HepG2 (cell line): ENCODE results near the gene SPECC1L. TPM values are rescaled to one million over a fixed set of nuclear protein-coding genes. Genes with fewer than 3 reads are reported as not detected.
A peak's percentile ranks its signal among the peaks of the same experiment; 100 is the strongest.

Source experiments
- EEA1 ChIP-seq: sonication (generic); formaldehyde crosslinking; IDR thresholded peaks from 2 replicates; pipeline ENCODE4 v1.5.1; 2020; ENCODE audit warnings: mild to moderate bottlenecking, missing genetic modification reagents, borderline replicate concordance
- EZH2 ChIP-seq: conservative IDR thresholded peaks from 2 replicates; pipeline ENCODE4 v1.6.1; 2012; ENCODE audit warnings: mild to moderate bottlenecking, low read depth, low read length, moderate library complexity
- HMG20B ChIP-seq: conservative IDR thresholded peaks from 2 replicates; pipeline ENCODE4 v1.6.1; 2016; ENCODE audit warnings: missing genetic modification reagents, missing compliant biosample characterization
- IKZF4 ChIP-seq: sonication (generic); formaldehyde crosslinking; IDR thresholded peaks from 2 replicates; pipeline ENCODE4 v1.5.1; 2020; ENCODE audit warnings: borderline replicate concordance, mild to moderate bottlenecking, low read depth, missing genetic modification reagents; ENCODE audit errors: not compliant biosample characterization
- JUN ChIP-seq: sonication (generic); formaldehyde crosslinking; IDR thresholded peaks from 2 replicates; pipeline ENCODE4 v1.4.0; 2020; ENCODE audit warnings: mild to moderate bottlenecking, missing genetic modification reagents
- MAFK ChIP-seq, 2 experiments: IDR thresholded peaks in 1 of 2; conservative IDR thresholded peaks in 1 of 2; 2 replicates each; pipeline ENCODE4 v1.6.1; 2011; ENCODE audit warnings: improper control_type of control experiment in 2 of 2, low read length in 2 of 2
- SP4 ChIP-seq: sonication (generic); formaldehyde crosslinking; IDR thresholded peaks from 2 replicates; pipeline ENCODE4 v1.8.1; 2023; ENCODE audit warnings: mild to moderate bottlenecking, missing genetic modification reagents
- SSRP1 ChIP-seq: IDR thresholded peaks from 2 replicates; pipeline ENCODE4 v1.6.1; 2016; ENCODE audit warnings: control low read depth
- SYNCRIP ChIP-seq: fragments of 200-400 bp; formaldehyde crosslinking; IDR thresholded peaks from 2 replicates; pipeline ENCODE4 v1.6.1; 2018; ENCODE audit warnings: mild to moderate bottlenecking, low read depth, low read length; ENCODE audit not compliant: insufficient read depth
- ZNF598 ChIP-seq: sonication (generic); formaldehyde crosslinking; IDR thresholded peaks from 2 replicates; pipeline ENCODE4 v1.5.1; 2020; ENCODE audit warnings: mild to moderate bottlenecking, missing genetic modification reagents, borderline replicate concordance
- ZNF746 ChIP-seq: sonication (generic); formaldehyde crosslinking; IDR thresholded peaks from 2 replicates; pipeline ENCODE4 v1.8.0; 2022; ENCODE audit warnings: mild to moderate bottlenecking, missing genetic modification reagents
- polyA plus RNA-seq, 8 experiments: library from polyadenylated mRNA; depleted of rRNA in 3 of 8; stranded (reverse) in 7 of 8; unstranded in 1 of 8; fragments of >200 nt; fragmentation: Illumina TruSeq in 4 of 8; extraction: Trizol in 4 of 8; gene quantifications; 2 replicates each; pipeline versions ENCODE4 v1.2.1 to v1.2.3, GENCODE V29; 2011 to 2016; ENCODE audit warnings: low read depth in 4 of 8, missing spikeins in 1 of 8, mixed read lengths in 1 of 8; ENCODE audit not compliant: insufficient read depth in 1 of 8
- total RNA-seq, 5 experiments: library from RNA; depleted of rRNA; stranded (reverse); fragments of >200 nt; fragmentation: Illumina TruSeq; extraction: Trizol; gene quantifications; 2 replicates each; pipeline ENCODE4 v1.2.3, GENCODE V29; 2016; ENCODE audit warnings: low read depth in 1 of 5
- TF ChIP-seq, protein P1 (sequence below): sonication (generic); formaldehyde crosslinking; IDR thresholded peaks from 2 replicates; pipeline ENCODE4 v1.5.1; 2020; ENCODE audit warnings: mild to moderate bottlenecking, missing genetic modification reagents, borderline replicate concordance
- TF ChIP-seq, protein P2 (sequence below): sonication (generic); formaldehyde crosslinking; IDR thresholded peaks from 2 replicates; pipeline ENCODE4 v1.4.0; 2020; ENCODE audit warnings: missing genetic modification reagents, borderline replicate concordance
- TF ChIP-seq, protein P3 (sequence below): sonication (generic); formaldehyde crosslinking; IDR thresholded peaks from 2 replicates; pipeline ENCODE4 v1.8.0; 2023; ENCODE audit warnings: mild to moderate bottlenecking, missing genetic modification reagents
- TF ChIP-seq, protein P4 (sequence below): fragments of 450-650 bp; IDR thresholded peaks from 2 replicates; pipeline ENCODE4 v1.6.1; 2017; ENCODE audit warnings: mild to moderate bottlenecking

Gene SPECC1L
- total and polyA plus RNA-seq, 2 of the 13 experiments (the other 11 are each of a cell fraction or from before 2014, with no cell fraction given) = 14.1 to 30.3 TPM

DNA sequence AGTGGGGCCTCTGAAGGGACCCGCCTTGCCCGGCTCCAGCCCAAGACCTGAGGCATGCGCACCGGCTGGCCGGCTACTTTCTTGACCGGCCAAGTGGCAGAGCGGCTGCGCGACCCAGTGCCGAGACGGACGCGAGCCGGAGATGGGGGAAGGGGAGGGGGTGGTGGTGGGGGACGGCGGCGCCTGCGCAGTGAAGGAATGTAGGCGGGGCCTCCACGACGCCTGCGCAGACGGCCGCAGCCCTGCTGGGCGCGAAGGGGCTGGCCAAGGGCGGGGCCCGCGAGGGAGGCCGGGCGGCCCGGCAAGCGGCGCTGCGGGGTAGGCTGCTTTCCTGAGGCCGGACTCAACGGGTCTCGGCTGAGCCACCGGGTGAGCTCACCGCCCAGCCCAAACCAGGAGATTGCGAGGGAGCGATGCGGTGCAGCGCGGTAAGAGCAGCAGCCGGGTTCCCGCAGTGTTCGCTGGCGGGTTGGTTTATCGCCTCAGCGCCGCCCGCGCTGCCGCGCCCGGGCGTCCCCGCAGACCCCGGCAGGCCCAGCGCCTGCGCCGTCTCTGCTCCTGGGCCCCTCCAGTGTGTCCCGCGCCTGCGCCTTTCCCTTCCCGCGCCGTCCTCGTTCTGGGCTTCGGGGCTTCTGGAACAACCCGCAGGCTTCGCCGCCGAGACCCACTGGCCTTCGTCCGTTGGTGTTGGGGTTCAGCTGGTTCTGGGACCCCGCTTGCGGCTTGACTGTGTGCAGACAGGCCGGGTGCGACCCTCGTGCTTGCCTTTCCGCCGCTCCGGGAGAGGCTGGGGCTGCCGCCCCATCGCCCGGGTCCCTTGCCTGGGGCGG is at the start of gene SPECC1L (continued):
- TF ChIP-seq, protein P1, sequence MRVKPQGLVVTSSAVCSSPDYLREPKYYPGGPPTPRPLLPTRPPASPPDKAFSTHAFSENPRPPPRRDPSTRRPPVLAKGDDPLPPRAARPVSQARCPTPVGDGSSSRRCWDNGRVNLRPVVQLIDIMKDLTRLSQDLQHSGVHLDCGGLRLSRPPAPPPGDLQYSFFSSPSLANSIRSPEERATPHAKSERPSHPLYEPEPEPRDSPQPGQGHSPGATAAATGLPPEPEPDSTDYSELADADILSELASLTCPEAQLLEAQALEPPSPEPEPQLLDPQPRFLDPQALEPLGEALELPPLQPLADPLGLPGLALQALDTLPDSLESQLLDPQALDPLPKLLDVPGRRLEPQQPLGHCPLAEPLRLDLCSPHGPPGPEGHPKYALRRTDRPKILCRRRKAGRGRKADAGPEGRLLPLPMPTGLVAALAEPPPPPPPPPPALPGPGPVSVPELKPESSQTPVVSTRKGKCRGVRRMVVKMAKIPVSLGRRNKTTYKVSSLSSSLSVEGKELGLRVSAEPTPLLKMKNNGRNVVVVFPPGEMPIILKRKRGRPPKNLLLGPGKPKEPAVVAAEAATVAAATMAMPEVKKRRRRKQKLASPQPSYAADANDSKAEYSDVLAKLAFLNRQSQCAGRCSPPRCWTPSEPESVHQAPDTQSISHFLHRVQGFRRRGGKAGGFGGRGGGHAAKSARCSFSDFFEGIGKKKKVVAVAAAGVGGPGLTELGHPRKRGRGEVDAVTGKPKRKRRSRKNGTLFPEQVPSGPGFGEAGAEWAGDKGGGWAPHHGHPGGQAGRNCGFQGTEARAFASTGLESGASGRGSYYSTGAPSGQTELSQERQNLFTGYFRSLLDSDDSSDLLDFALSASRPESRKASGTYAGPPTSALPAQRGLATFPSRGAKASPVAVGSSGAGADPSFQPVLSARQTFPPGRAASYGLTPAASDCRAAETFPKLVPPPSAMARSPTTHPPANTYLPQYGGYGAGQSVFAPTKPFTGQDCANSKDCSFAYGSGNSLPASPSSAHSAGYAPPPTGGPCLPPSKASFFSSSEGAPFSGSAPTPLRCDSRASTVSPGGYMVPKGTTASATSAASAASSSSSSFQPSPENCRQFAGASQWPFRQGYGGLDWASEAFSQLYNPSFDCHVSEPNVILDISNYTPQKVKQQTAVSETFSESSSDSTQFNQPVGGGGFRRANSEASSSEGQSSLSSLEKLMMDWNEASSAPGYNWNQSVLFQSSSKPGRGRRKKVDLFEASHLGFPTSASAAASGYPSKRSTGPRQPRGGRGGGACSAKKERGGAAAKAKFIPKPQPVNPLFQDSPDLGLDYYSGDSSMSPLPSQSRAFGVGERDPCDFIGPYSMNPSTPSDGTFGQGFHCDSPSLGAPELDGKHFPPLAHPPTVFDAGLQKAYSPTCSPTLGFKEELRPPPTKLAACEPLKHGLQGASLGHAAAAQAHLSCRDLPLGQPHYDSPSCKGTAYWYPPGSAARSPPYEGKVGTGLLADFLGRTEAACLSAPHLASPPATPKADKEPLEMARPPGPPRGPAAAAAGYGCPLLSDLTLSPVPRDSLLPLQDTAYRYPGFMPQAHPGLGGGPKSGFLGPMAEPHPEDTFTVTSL = no peak
- TF ChIP-seq MAFK (conservative IDR thresholded peaks at IDR 0.05 in 1 of 2, IDR thresholded peaks at IDR 0.05 in 1 of 2; ENCODE audit: low read length in 2 of 2) (no peak), EZH2 (no peak), ZNF598 (CRISPR knock-in tag) (peak; percentile 92), SP4 (CRISPR knock-in tag) (peak; percentile 20; the same call in 1 of the 2 replicates), HMG20B (CRISPR knock-in tag) (0 out of 2 replicates have a peak, but pooled peaks have one; percentile 58), ZNF746 (CRISPR knock-in tag) (peak; percentile 62; the same call in 1 of the 2 replicates), EEA1 (CRISPR knock-in tag) (peak; percentile 53), IKZF4 (CRISPR knock-in tag) (no peak), SSRP1 (CRISPR knock-in tag) (no peak), JUN (CRISPR knock-in tag) (no peak), SYNCRIP (no peak)
- TF ChIP-seq, protein P2, sequence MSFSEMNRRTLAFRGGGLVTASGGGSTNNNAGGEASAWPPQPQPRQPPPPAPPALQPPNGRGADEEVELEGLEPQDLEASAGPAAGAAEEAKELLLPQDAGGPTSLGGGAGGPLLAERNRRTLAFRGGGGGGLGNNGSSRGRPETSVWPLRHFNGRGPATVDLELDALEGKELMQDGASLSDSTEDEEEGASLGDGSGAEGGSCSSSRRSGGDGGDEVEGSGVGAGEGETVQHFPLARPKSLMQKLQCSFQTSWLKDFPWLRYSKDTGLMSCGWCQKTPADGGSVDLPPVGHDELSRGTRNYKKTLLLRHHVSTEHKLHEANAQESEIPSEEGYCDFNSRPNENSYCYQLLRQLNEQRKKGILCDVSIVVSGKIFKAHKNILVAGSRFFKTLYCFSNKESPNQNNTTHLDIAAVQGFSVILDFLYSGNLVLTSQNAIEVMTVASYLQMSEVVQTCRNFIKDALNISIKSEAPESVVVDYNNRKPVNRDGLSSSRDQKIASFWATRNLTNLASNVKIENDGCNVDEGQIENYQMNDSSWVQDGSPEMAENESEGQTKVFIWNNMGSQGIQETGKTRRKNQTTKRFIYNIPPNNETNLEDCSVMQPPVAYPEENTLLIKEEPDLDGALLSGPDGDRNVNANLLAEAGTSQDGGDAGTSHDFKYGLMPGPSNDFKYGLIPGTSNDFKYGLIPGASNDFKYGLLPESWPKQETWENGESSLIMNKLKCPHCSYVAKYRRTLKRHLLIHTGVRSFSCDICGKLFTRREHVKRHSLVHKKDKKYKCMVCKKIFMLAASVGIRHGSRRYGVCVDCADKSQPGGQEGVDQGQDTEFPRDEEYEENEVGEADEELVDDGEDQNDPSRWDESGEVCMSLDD (CRISPR knock-in tag) = peak; percentile 65; the same call in 1 of the 2 replicates
- TF ChIP-seq, protein P3, sequence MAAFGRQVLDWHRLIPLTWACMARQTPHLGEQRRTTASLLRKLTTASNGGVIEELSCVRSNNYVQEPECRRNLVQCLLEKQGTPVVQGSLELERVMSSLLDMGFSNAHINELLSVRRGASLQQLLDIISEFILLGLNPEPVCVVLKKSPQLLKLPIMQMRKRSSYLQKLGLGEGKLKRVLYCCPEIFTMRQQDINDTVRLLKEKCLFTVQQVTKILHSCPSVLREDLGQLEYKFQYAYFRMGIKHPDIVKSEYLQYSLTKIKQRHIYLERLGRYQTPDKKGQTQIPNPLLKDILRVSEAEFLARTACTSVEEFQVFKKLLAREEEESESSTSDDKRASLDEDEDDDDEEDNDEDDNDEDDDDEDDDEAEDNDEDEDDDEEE (CRISPR knock-in tag) = peak; percentile 85; the same call in 1 of the 2 replicates
- TF ChIP-seq, protein P4, sequence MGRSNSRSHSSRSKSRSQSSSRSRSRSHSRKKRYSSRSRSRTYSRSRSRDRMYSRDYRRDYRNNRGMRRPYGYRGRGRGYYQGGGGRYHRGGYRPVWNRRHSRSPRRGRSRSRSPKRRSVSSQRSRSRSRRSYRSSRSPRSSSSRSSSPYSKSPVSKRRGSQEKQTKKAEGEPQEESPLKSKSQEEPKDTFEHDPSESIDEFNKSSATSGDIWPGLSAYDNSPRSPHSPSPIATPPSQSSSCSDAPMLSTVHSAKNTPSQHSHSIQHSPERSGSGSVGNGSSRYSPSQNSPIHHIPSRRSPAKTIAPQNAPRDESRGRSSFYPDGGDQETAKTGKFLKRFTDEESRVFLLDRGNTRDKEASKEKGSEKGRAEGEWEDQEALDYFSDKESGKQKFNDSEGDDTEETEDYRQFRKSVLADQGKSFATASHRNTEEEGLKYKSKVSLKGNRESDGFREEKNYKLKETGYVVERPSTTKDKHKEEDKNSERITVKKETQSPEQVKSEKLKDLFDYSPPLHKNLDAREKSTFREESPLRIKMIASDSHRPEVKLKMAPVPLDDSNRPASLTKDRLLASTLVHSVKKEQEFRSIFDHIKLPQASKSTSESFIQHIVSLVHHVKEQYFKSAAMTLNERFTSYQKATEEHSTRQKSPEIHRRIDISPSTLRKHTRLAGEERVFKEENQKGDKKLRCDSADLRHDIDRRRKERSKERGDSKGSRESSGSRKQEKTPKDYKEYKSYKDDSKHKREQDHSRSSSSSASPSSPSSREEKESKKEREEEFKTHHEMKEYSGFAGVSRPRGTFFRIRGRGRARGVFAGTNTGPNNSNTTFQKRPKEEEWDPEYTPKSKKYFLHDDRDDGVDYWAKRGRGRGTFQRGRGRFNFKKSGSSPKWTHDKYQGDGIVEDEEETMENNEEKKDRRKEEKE = no peak
